SH-SY5Y (cell line): Measurements from ENCODE around the gene PLK5.

Experiments used
- GATA2 ChIP-seq: IDR thresholded peaks from 2 replicates; pipeline ENCODE4 v1.6.1; 2011; ENCODE audit warnings: mild to moderate bottlenecking, low read depth, low read length
- GATA3 ChIP-seq: IDR thresholded peaks from 2 replicates; pipeline ENCODE4 v1.6.1; 2011; ENCODE audit warnings: low read depth, mild to moderate bottlenecking, low read length, moderate library complexity

DNA sequence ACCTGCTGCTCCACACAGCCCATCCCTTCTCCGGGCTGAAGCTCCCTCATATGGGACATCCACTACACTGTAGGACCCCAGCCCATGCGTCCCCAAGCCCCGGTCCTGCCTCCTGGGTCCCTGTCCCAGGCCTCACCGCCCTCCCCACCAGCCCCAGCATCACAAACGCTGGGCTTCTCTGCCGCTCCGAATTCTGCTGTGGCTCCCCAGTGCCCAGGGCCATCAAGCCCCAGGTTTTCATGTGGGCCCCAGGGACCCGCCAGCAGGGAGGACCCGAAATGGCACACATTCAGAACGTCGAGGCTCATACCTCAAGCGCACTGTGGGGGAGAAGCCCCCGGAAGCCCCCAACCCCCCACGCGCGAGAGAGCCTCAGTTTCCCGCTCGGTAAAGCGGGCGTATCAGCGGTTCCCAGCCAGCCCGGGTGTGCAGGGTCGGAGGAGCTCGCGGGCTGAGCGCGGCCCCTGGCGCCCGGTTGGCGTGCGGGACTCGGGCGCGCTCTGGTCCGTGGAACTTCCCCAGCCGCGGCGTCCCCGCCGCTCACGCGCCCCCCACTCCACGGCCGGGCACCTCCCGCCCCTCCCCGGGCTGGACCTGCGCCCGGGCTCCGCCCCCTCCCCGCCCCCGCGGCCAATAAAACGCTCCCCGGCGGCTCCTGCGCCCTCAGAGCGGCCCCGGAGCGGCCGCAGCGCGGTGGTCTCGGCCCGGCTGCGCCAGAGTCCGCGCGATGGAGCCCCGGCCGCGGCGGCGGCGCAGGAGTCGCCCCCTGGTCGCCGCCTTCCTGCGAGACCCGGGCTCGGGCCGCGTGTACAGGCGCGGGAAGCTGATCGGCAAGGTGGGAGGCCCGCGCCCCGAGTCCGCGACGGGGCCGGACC lies at the start of gene PLK5:
- no peak for TF ChIP-seq GATA3
- no peak for TF ChIP-seq GATA2
